Activated CD8-positive, alpha-beta memory T cell treated with anti-CD3 and anti-CD28 coated beads, Interleukin-2, amount 50 U/mL, for 48 hours (primary cell): ENCODE measurements around the gene MON2.
"Not testable (repeated sequence)": the region's sequence is repeated elsewhere in the genome, so short reads cannot be mapped to it uniquely, and the experiment has no call there.

Experiments used
- DNase-seq: peaks from one replicate; pipeline ENCODE4 v3.0.0-alpha.2; 2020

MON2 gene

GRCh38 chr12:62471734-62472133 is 5.1 kb downstream of the MON2 start:
- DNase-seq: no peak

- DNase-seq: no peak
These were observed 5.8 kb downstream of the MON2 start for GRCh38 chr12:62472472-62472871.

- no peak for DNase-seq
These were observed 15.4 kb downstream of the MON2 start for GRCh38 chr12:62481843-62482540.

- no peak for DNase-seq
These were observed 16.1 kb downstream of the MON2 start for GRCh38 chr12:62482769-62483168.

- no peak for DNase-seq
These were observed 17.6 kb downstream of the MON2 start for GRCh38 chr12:62484233-62484632.

GRCh38 chr12:62505786-62506185 is 39.2 kb downstream of the MON2 start:
- no peak for DNase-seq

GRCh38 chr12:62512901-62513300 is 46.3 kb downstream of the MON2 start:
- DNase-seq: no peak

- DNase-seq: not testable (repeated sequence)
These were observed 47.5 kb downstream of the MON2 start for GRCh38 chr12:62514080-62514479.

GRCh38 chr12:62516927-62517326 is 50.3 kb downstream of the MON2 start:
- no peak for DNase-seq

- DNase-seq: no peak
These were observed 51.3 kb downstream of the MON2 start for GRCh38 chr12:62517887-62518286.

- DNase-seq: no peak
These were observed 52.4 kb downstream of the MON2 start for GRCh38 chr12:62519043-62519442.

GRCh38 chr12:62520361-62520760 is 53.7 kb downstream of the MON2 start:
- no peak for DNase-seq

- DNase-seq: no peak
These were observed 56.4 kb downstream of the MON2 start for GRCh38 chr12:62522984-62523383.

- DNase-seq: no peak
These were observed 57.0 kb downstream of the MON2 start for GRCh38 chr12:62523619-62524018.

- DNase-seq: no peak
These were observed 58.6 kb downstream of the MON2 start for GRCh38 chr12:62525271-62525670.

GRCh38 chr12:62530596-62530995 is 64.0 kb downstream of the MON2 start:
- no peak for DNase-seq

GRCh38 chr12:62532333-62532732 is 65.7 kb downstream of the MON2 start:
- no peak for DNase-seq

GRCh38 chr12:62533087-62533754 is 66.6 kb downstream of the MON2 start:
- DNase-seq: no peak

- no peak for DNase-seq
These were observed 67.1 kb downstream of the MON2 start for GRCh38 chr12:62533755-62534107.

- no peak for DNase-seq
These were observed 69.9 kb downstream of the MON2 start for GRCh38 chr12:62536546-62536945.

GRCh38 chr12:62537551-62537950 is 70.9 kb downstream of the MON2 start:
- no peak for DNase-seq

- DNase-seq: no peak
These were observed 73.7 kb downstream of the MON2 start for GRCh38 chr12:62540354-62540753.

GRCh38 chr12:62542814-62543213 is 76.2 kb downstream of the MON2 start:
- no peak for DNase-seq

- no peak for DNase-seq
These were observed 76.7 kb downstream of the MON2 start for GRCh38 chr12:62543324-62543723.

GRCh38 chr12:62543741-62544140 is 77.1 kb downstream of the MON2 start:
- no peak for DNase-seq
